Mammary epithelial cell (primary cell): ENCODE measurements around the gene EI24.

Experiments used
- EZH2 ChIP-seq: IDR thresholded peaks from 2 replicates; pipeline ENCODE4 v1.6.1; 2012; ENCODE audit warnings: low read length, inconsistent platforms, borderline replicate concordance
- TF ChIP-seq, protein P1 (sequence below), 2 donors: IDR thresholded peaks in 1 of 2; conservative IDR thresholded peaks in 1 of 2; 2 replicates each; pipeline ENCODE4 v1.5.1; 2011 to 2012; ENCODE audit warnings: inconsistent platforms in 2 of 2, low read length in 2 of 2, mild to moderate bottlenecking in 2 of 2, control low read depth in 1 of 2, low read depth in 1 of 2; ENCODE audit not compliant: insufficient read depth in 1 of 2; ENCODE audit errors: extremely low read depth in 1 of 2

DNA sequence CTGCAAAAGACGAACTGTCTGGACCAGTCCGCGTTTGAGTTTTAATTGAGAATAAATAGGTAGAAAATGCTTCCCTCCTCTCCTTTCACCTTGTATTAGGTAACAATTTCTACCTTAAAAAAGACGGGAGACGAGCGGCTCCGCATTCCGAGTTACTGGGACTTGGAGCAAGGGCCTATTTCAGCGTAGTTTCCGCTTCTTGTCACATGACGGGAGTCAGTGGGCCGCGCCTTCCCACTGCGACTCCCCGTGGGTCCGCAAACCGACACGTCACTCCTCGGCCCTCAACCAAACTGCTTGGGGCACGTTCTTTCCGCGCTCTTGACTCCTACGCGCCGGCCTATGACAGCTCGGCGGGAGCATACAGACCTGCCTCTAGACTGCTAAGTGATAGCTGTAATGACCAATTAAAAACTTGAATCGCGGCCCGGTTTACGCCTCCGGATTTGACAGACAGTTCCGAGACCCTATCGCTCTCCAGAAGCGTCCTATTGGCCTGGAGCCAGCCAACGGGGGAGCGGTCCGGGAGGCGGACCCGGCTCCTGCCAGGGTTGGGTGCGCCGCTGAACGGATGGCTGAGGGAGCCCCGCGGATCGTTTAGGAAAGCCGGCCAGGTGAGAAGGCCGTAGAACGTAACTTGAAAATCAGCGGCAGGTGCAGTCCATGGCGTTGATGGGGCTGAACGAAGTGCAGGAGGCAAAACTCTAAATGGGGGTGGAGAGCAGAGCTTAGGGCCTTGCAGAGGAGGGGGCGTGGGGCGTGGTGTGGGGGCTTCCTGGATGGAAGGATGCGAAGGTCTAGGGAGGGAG lies 23.2 kb downstream of the EI24 start, which contains the start of gene STT3A:
- TF ChIP-seq EZH2 = no peak
- TF ChIP-seq, protein P1, sequence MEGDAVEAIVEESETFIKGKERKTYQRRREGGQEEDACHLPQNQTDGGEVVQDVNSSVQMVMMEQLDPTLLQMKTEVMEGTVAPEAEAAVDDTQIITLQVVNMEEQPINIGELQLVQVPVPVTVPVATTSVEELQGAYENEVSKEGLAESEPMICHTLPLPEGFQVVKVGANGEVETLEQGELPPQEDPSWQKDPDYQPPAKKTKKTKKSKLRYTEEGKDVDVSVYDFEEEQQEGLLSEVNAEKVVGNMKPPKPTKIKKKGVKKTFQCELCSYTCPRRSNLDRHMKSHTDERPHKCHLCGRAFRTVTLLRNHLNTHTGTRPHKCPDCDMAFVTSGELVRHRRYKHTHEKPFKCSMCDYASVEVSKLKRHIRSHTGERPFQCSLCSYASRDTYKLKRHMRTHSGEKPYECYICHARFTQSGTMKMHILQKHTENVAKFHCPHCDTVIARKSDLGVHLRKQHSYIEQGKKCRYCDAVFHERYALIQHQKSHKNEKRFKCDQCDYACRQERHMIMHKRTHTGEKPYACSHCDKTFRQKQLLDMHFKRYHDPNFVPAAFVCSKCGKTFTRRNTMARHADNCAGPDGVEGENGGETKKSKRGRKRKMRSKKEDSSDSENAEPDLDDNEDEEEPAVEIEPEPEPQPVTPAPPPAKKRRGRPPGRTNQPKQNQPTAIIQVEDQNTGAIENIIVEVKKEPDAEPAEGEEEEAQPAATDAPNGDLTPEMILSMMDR (conservative IDR thresholded peaks at IDR 0.05 in 1 of 2, IDR thresholded peaks at IDR 0.05 in 1 of 2; ENCODE audit: extremely low read depth in 1 of 2, insufficient read depth in 1 of 2, low read depth in 1 of 2, low read length in 2 of 2) = no peak
